Left lobe of liver (tissue), 1 donor: ENCODE measurements around the gene KCNH2. TPM values are rescaled to one million over a fixed set of nuclear protein-coding genes. Genes with fewer than 3 reads are reported as not detected.

ENCODE experiments used
- total RNA-seq: library from RNA; stranded (reverse); gene quantifications from one replicate; pipeline ENCODE4 v1.2.1, GENCODE V29; 2021
- donor health status: DM: no; HTN: yes; CAD: no.

The KCNH2 gene
- total RNA-seq, 1 donor from 2014 or later: 0.28 TPM

Other genes with a start within 250 kb of the KCNH2 start
- gene GIMAP5, start 240.9 kb downstream of the KCNH2 start, total RNA-seq: 3.7 TPM
- 906 TPM for gene TMEM176B, start 178.0 kb downstream of the KCNH2 start, total RNA-seq
- 449 TPM for gene TMEM176A, start 177.6 kb downstream of the KCNH2 start, total RNA-seq
- 18.9 TPM for gene AOC1, start 125.8 kb downstream of the KCNH2 start, total RNA-seq
- gene NOS3, start 12.7 kb upstream of the KCNH2 start, total RNA-seq: 8.7 TPM
- not detected for gene ATG9B, start 46.2 kb upstream of the KCNH2 start, total RNA-seq
- 29.1 TPM for gene ABCB8, start 50.1 kb upstream of the KCNH2 start, total RNA-seq
- gene ASIC3, start 70.2 kb upstream of the KCNH2 start, total RNA-seq: 2.2 TPM
- gene CDK5, start 79.6 kb upstream of the KCNH2 start, total RNA-seq: 9.6 TPM
- 83.1 TPM for gene SLC4A2, start 81.3 kb upstream of the KCNH2 start, total RNA-seq
- 61.3 TPM for gene FASTK, start 102.5 kb upstream of the KCNH2 start, total RNA-seq
- 60.4 TPM for gene TMUB1, start 105.2 kb upstream of the KCNH2 start, total RNA-seq
- gene AGAP3, start 108.2 kb upstream of the KCNH2 start, total RNA-seq: 54.7 TPM
- gene GBX1, start 189.4 kb upstream of the KCNH2 start, total RNA-seq: not detected
- not detected for gene ASB10, start 208.9 kb upstream of the KCNH2 start, total RNA-seq
- not detected for gene H2BK1, start 232.2 kb upstream of the KCNH2 start, total RNA-seq
- gene ABCF2, start 248.9 kb upstream of the KCNH2 start, total RNA-seq: 7.8 TPM